HepG2 (cell line): Measurements from ENCODE around the gene MISFA. TPM values are rescaled to one million over a fixed set of nuclear protein-coding genes. Genes with fewer than 3 reads are reported as not detected.

Source experiments
- HNF4G ChIP-seq, 2 experiments: sonication (generic) in 1 of 2; formaldehyde crosslinking in 1 of 2; IDR thresholded peaks; 2 replicates each; pipeline versions ENCODE4 v1.4.0 to v1.6.1; 2011 to 2020; ENCODE audit warnings: borderline replicate concordance in 2 of 2, low read depth in 2 of 2, mild to moderate bottlenecking in 2 of 2, low read length in 1 of 2, missing genetic modification reagents in 1 of 2, moderate library complexity in 1 of 2
- NR3C1 ChIP-seq: sonication (generic); formaldehyde crosslinking; IDR thresholded peaks from 2 replicates; pipeline ENCODE4 v1.4.0; 2020; ENCODE audit warnings: missing genetic modification reagents
- PCBP2 ChIP-seq: fragments of 200-400 bp; formaldehyde crosslinking; optimal IDR thresholded peaks from 2 replicates; pipeline ENCODE3; 2018; ENCODE audit warnings: low read length, low read depth; ENCODE audit not compliant: poor library complexity, severe bottlenecking
- SRSF9 ChIP-seq: fragments of 200-400 bp; formaldehyde crosslinking; IDR thresholded peaks from 2 replicates; pipeline ENCODE4 v1.6.1; 2018; ENCODE audit warnings: borderline replicate concordance, mild to moderate bottlenecking, low read depth, low read length; ENCODE audit not compliant: insufficient read depth, poor library complexity, severe bottlenecking
- ZFY ChIP-seq: sonication (generic); formaldehyde crosslinking; IDR thresholded peaks from 2 replicates; pipeline ENCODE4 v1.4.0; 2020; ENCODE audit warnings: missing genetic modification reagents
- ZNF256 ChIP-seq: sonication (generic); formaldehyde crosslinking; conservative IDR thresholded peaks from 2 replicates; pipeline ENCODE4 v1.4.0; 2020; ENCODE audit warnings: missing genetic modification reagents
- ZNF337 ChIP-seq: sonication (generic); formaldehyde crosslinking; IDR thresholded peaks from 2 replicates; pipeline ENCODE4 v1.5.1; 2020; ENCODE audit warnings: missing genetic modification reagents, low read depth, mild to moderate bottlenecking, borderline replicate concordance
- ZNF552 ChIP-seq: sonication (generic); formaldehyde crosslinking; IDR thresholded peaks from 2 replicates; pipeline ENCODE4 v1.9.0; 2022; ENCODE audit warnings: missing genetic modification reagents, mild to moderate bottlenecking, borderline replicate concordance
- ZZZ3 ChIP-seq: sonication (generic); formaldehyde crosslinking; IDR thresholded peaks from 2 replicates; pipeline ENCODE4 v1.4.0; 2020; ENCODE audit warnings: missing genetic modification reagents, mild to moderate bottlenecking, borderline replicate concordance
- polyA plus RNA-seq, 8 experiments: library from polyadenylated mRNA; depleted of rRNA in 3 of 8; stranded (reverse) in 7 of 8; unstranded in 1 of 8; fragments of >200 nt; fragmentation: Illumina TruSeq in 4 of 8; extraction: Trizol in 4 of 8; gene quantifications; 2 replicates each; pipeline versions ENCODE4 v1.2.1 to v1.2.3, GENCODE V29; 2011 to 2016; ENCODE audit warnings: low read depth in 4 of 8, missing spikeins in 1 of 8, mixed read lengths in 1 of 8; ENCODE audit not compliant: insufficient read depth in 1 of 8
- total RNA-seq, 5 experiments: library from RNA; depleted of rRNA; stranded (reverse); fragments of >200 nt; fragmentation: Illumina TruSeq; extraction: Trizol; gene quantifications; 2 replicates each; pipeline ENCODE4 v1.2.3, GENCODE V29; 2016; ENCODE audit warnings: low read depth in 1 of 5
- TF ChIP-seq, protein P1 (sequence below), 2 experiments: IDR thresholded peaks; 2 replicates each; pipeline ENCODE4 v1.6.1; 2011 to 2012; ENCODE audit warnings: low read length in 2 of 2, borderline replicate concordance in 1 of 2, low read depth in 1 of 2, mild to moderate bottlenecking in 1 of 2, moderate library complexity in 1 of 2
- TF ChIP-seq, protein P2 (sequence below): IDR thresholded peaks from 2 replicates; pipeline ENCODE4 v1.6.1; 2012; ENCODE audit warnings: low read depth, low read length, improper control_type of control experiment
- TF ChIP-seq, protein P3 (sequence below): sonication (generic); formaldehyde crosslinking; IDR thresholded peaks from 2 replicates; pipeline ENCODE4 v1.4.0; 2020; ENCODE audit warnings: missing genetic modification reagents, borderline replicate concordance
- TF ChIP-seq, protein P4 (sequence below): IDR thresholded peaks from 2 replicates; pipeline ENCODE4 v1.6.1; 2016; ENCODE audit warnings: missing genetic modification reagents, missing compliant biosample characterization
- TF ChIP-seq, protein P5 (sequence below): sonication (generic); formaldehyde crosslinking; IDR thresholded peaks from 2 replicates; pipeline ENCODE4 v1.5.0; 2020; ENCODE audit warnings: mild to moderate bottlenecking, missing genetic modification reagents

Gene MISFA
- total and polyA plus RNA-seq, 2 of the 13 experiments (the other 11 are each of a cell fraction or from before 2014, with no cell fraction given) = 1.4 to 5.4 TPM

DNA sequence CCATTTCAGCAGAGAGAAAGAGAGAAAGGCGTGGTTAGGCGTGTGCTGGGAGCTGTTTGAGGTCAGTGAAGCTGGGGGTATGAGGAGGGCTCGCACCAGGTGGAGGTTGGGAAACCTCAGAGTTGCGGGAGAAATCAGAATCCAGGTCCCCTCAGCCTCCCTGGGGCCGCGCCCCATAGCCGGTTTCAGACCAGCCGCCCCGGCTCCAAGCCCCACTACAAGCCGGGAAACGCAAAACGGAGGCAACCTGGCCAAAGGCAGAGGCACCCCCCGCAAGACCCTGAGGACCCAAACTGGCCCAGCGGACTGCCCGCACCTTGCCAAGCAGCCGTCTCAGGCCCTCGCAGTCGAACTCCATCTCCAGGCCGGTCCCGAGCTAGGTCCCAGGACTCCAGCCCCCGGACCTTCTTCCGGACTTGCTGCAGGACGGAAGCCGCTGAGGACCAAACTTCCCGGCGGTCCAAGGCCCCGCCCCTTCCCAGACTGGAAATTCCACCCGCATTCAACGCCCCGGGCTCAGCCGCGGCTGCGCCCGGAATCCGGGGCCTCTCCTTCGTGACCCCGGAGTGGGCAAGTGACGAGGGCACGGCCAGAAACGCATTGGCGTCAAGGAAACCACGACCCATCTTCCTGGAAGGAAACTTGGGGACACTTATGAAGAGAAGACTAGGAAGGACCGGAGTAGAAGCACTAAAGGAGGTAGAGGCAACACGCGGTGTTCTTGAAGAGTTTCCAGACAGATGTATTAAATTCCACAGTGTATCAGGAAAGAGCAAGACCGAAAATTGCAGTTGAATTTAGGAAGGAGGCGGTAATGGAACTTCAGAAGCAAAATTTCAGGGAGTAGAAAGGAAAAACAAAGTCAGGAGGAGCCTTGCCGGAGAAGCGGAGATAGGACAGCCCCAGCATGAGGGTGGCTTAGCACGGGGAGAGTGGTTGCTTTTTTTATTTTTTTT lies 11.0 kb upstream of the MISFA start, which contains the start of gene UEVLD (continued):
- TF ChIP-seq, protein P1, sequence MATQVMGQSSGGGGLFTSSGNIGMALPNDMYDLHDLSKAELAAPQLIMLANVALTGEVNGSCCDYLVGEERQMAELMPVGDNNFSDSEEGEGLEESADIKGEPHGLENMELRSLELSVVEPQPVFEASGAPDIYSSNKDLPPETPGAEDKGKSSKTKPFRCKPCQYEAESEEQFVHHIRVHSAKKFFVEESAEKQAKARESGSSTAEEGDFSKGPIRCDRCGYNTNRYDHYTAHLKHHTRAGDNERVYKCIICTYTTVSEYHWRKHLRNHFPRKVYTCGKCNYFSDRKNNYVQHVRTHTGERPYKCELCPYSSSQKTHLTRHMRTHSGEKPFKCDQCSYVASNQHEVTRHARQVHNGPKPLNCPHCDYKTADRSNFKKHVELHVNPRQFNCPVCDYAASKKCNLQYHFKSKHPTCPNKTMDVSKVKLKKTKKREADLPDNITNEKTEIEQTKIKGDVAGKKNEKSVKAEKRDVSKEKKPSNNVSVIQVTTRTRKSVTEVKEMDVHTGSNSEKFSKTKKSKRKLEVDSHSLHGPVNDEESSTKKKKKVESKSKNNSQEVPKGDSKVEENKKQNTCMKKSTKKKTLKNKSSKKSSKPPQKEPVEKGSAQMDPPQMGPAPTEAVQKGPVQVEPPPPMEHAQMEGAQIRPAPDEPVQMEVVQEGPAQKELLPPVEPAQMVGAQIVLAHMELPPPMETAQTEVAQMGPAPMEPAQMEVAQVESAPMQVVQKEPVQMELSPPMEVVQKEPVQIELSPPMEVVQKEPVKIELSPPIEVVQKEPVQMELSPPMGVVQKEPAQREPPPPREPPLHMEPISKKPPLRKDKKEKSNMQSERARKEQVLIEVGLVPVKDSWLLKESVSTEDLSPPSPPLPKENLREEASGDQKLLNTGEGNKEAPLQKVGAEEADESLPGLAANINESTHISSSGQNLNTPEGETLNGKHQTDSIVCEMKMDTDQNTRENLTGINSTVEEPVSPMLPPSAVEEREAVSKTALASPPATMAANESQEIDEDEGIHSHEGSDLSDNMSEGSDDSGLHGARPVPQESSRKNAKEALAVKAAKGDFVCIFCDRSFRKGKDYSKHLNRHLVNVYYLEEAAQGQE (IDR thresholded peaks at IDR 0.05; ENCODE audit: borderline replicate concordance in 1 of 2, low read depth in 1 of 2, low read length in 2 of 2) = peak in 1 of 2 experiments; percentile 55; a peak in 1 of 4 replicates
- TF ChIP-seq, protein P2, sequence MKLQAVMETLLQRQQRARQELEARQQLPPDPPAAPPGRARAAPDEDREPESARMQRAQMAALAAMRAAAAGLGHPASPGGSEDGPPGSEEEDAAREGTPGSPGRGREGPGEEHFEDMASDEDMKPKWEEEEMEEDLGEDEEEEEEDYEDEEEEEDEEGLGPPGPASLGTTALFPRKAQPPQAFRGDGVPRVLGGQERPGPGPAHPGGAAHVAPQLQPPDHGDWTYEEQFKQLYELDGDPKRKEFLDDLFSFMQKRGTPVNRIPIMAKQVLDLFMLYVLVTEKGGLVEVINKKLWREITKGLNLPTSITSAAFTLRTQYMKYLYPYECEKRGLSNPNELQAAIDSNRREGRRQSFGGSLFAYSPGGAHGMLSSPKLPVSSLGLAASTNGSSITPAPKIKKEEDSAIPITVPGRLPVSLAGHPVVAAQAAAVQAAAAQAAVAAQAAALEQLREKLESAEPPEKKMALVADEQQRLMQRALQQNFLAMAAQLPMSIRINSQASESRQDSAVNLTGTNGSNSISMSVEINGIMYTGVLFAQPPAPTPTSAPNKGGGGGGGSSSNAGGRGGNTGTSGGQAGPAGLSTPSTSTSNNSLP = no peak
- TF ChIP-seq, protein P3, sequence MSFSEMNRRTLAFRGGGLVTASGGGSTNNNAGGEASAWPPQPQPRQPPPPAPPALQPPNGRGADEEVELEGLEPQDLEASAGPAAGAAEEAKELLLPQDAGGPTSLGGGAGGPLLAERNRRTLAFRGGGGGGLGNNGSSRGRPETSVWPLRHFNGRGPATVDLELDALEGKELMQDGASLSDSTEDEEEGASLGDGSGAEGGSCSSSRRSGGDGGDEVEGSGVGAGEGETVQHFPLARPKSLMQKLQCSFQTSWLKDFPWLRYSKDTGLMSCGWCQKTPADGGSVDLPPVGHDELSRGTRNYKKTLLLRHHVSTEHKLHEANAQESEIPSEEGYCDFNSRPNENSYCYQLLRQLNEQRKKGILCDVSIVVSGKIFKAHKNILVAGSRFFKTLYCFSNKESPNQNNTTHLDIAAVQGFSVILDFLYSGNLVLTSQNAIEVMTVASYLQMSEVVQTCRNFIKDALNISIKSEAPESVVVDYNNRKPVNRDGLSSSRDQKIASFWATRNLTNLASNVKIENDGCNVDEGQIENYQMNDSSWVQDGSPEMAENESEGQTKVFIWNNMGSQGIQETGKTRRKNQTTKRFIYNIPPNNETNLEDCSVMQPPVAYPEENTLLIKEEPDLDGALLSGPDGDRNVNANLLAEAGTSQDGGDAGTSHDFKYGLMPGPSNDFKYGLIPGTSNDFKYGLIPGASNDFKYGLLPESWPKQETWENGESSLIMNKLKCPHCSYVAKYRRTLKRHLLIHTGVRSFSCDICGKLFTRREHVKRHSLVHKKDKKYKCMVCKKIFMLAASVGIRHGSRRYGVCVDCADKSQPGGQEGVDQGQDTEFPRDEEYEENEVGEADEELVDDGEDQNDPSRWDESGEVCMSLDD = peak; percentile 78; the same call in 1 of the 2 replicates
- TF ChIP-seq, protein P4, sequence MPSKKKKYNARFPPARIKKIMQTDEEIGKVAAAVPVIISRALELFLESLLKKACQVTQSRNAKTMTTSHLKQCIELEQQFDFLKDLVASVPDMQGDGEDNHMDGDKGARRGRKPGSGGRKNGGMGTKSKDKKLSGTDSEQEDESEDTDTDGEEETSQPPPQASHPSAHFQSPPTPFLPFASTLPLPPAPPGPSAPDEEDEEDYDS = peak; percentile 74
- TF ChIP-seq HNF4G (IDR thresholded peaks at IDR 0.05; ENCODE audit: borderline replicate concordance, low read depth, low read length) (no peak), HNF4G (CRISPR knock-in tag; IDR thresholded peaks at IDR 0.05; ENCODE audit: borderline replicate concordance, low read depth) (no peak), SRSF9 (no peak), NR3C1 (CRISPR knock-in tag) (no peak), ZNF256 (CRISPR knock-in tag) (peak; percentile 35; the same call in 1 of the 2 replicates), ZNF337 (CRISPR knock-in tag) (peak; percentile 98), PCBP2 (no peak), ZFY (CRISPR knock-in tag) (peak; percentile 95), ZZZ3 (CRISPR knock-in tag) (peak; percentile 83; the same call in 1 of the 2 replicates), ZNF552 (peak; percentile 68; the same call in 1 of the 2 replicates)
- TF ChIP-seq, protein P5, sequence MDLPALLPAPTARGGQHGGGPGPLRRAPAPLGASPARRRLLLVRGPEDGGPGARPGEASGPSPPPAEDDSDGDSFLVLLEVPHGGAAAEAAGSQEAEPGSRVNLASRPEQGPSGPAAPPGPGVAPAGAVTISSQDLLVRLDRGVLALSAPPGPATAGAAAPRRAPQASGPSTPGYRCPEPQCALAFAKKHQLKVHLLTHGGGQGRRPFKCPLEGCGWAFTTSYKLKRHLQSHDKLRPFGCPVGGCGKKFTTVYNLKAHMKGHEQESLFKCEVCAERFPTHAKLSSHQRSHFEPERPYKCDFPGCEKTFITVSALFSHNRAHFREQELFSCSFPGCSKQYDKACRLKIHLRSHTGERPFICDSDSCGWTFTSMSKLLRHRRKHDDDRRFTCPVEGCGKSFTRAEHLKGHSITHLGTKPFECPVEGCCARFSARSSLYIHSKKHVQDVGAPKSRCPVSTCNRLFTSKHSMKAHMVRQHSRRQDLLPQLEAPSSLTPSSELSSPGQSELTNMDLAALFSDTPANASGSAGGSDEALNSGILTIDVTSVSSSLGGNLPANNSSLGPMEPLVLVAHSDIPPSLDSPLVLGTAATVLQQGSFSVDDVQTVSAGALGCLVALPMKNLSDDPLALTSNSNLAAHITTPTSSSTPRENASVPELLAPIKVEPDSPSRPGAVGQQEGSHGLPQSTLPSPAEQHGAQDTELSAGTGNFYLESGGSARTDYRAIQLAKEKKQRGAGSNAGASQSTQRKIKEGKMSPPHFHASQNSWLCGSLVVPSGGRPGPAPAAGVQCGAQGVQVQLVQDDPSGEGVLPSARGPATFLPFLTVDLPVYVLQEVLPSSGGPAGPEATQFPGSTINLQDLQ (CRISPR knock-in tag) = 0 out of 2 replicates have a peak, but pooled peaks have one; percentile 39
